Neural cell (in vitro differentiated cells): ENCODE measurements around the gene STEAP2. TPM values are rescaled to one million over a fixed set of nuclear protein-coding genes. Genes with fewer than 3 reads are reported as not detected.

ENCODE experiments used
- H2AFZ ChIP-seq: fragments of 200-600, 300-800 bp; sonication (generic), shearing (Covaris generic); 2 replicates; pipeline ENCODE4 v1.6.0; 2014; ENCODE audit warnings: low read depth, mild to moderate bottlenecking, antibody characterized with exemption, low read length, moderate library complexity
- H3F3A ChIP-seq: fragments of 200-600 bp; shearing (Covaris generic); 2 replicates; pipeline ENCODE4 v1.6.1; 2016; ENCODE audit warnings: mild to moderate bottlenecking, moderate library complexity, mixed read lengths, antibody characterized with exemption, low read length; ENCODE audit not compliant: insufficient read depth, poor library complexity, severe bottlenecking
- H3K27ac ChIP-seq: fragments of 200-600, 300-800 bp; sonication (generic), shearing (Covaris generic); 2 replicates; pipeline ENCODE4 v1.5.1; 2014; ENCODE audit warnings: mild to moderate bottlenecking, low read length, moderate library complexity
- H3K27me3 ChIP-seq: fragments of 300-800, 200-600 bp; sonication (generic), shearing (Covaris generic); 2 replicates; pipeline ENCODE4 v1.6.0; 2014; ENCODE audit warnings: mild to moderate bottlenecking, low read depth, low read length, moderate library complexity; ENCODE audit not compliant: insufficient read depth
- H3K36me3 ChIP-seq: fragments of 300-800, 200-600 bp; sonication (generic), shearing (Covaris generic); 2 replicates; pipeline ENCODE4 v1.5.1; 2014; ENCODE audit warnings: mild to moderate bottlenecking, antibody characterized with exemption, low read length, moderate library complexity; ENCODE audit not compliant: insufficient read depth
- H3K4me2 ChIP-seq: fragments of 300-800, 200-600 bp; sonication (generic), shearing (Covaris generic); 2 replicates; pipeline ENCODE4 v1.6.0; 2014; ENCODE audit warnings: mild to moderate bottlenecking, low read length
- H3K4me3 ChIP-seq: fragments of 300-800, 200-600 bp; sonication (generic), shearing (Covaris generic); 2 replicates; pipeline ENCODE4 v1.5.1; 2014; ENCODE audit warnings: mild to moderate bottlenecking, low read length, moderate library complexity
- H3K79me2 ChIP-seq: fragments of 200-600 bp; shearing (Covaris generic); replicated peaks from 2 replicates; pipeline ENCODE4 v1.6.0; 2014; ENCODE audit warnings: mild to moderate bottlenecking, low read length, moderate library complexity; ENCODE audit not compliant: insufficient read depth
- H3K9ac ChIP-seq: fragments of 300-800, 200-600 bp; sonication (generic), shearing (Covaris generic); 2 replicates; pipeline ENCODE4 v1.6.1; 2016; ENCODE audit warnings: mild to moderate bottlenecking, low read length, mixed read lengths
- H3K9me2 ChIP-seq: fragments of 200-600 bp; shearing (Covaris generic); 2 replicates; pipeline ENCODE4 v1.6.1; 2016; ENCODE audit warnings: mild to moderate bottlenecking, low read length, mixed read lengths; ENCODE audit not compliant: insufficient read depth
- H3K9me3 ChIP-seq: fragments of 200-600, 300-800 bp; sonication (generic), shearing (Covaris generic); 2 replicates; pipeline ENCODE4 v1.6.1; 2016; ENCODE audit warnings: mild to moderate bottlenecking, mixed run types, low read length, moderate library complexity, mixed read lengths
- H4K20me1 ChIP-seq: fragments of 200-600 bp; shearing (Covaris generic); 2 replicates; pipeline ENCODE4 v1.6.1; 2016; ENCODE audit warnings: mild to moderate bottlenecking, mixed run types; ENCODE audit not compliant: insufficient read depth
- EP300 ChIP-seq: fragments of 450-650 bp; conservative IDR thresholded peaks from 2 replicates; pipeline ENCODE4 v1.6.1; 2014; ENCODE audit warnings: antibody characterized with exemption, mild to moderate bottlenecking, moderate library complexity; ENCODE audit not compliant: poor library complexity, severe bottlenecking
- EZH2 ChIP-seq: fragments of 200-600, 300-800 bp; shearing (Covaris generic), sonication (generic); IDR thresholded peaks from 2 replicates; pipeline ENCODE4 v1.6.1; 2014; ENCODE audit warnings: antibody characterized with exemption, low read length, borderline replicate concordance, mild to moderate bottlenecking; ENCODE audit not compliant: insufficient read depth, poor library complexity, severe bottlenecking
- MXI1 ChIP-seq: fragments of 450-650 bp; conservative IDR thresholded peaks from 2 replicates; pipeline ENCODE4 v1.6.1; 2014; ENCODE audit warnings: antibody characterized with exemption, mild to moderate bottlenecking; ENCODE audit not compliant: poor library complexity, severe bottlenecking
- POLR2AphosphoS5 ChIP-seq: IDR thresholded peaks from 2 replicates; pipeline ENCODE4 v1.6.1; 2012
- RAD21 ChIP-seq: fragments of 450-650 bp; conservative IDR thresholded peaks from 2 replicates; pipeline ENCODE4 v1.6.1; 2014; ENCODE audit warnings: antibody characterized with exemption, mild to moderate bottlenecking, moderate library complexity
- SMC3 ChIP-seq: fragments of 450-650 bp; conservative IDR thresholded peaks from 2 replicates; pipeline ENCODE4 v1.6.1; 2014; ENCODE audit warnings: antibody characterized with exemption, mild to moderate bottlenecking, moderate library complexity; ENCODE audit not compliant: poor library complexity
- TAF1 ChIP-seq: IDR thresholded peaks from 2 replicates; pipeline ENCODE4 v1.6.1; 2012; ENCODE audit warnings: low read depth
- polyA plus RNA-seq: library from polyadenylated mRNA; depleted of rRNA; stranded (reverse); fragments of >200 nt; gene quantifications from 2 replicates; pipeline ENCODE4 v1.2.3, GENCODE V29; 2014
- TF ChIP-seq, protein P1 (sequence below): fragments of 450-650 bp; IDR thresholded peaks from 2 replicates; pipeline ENCODE4 v1.5.1; 2014; ENCODE audit warnings: antibody characterized with exemption, mild to moderate bottlenecking, moderate library complexity; ENCODE audit not compliant: poor library complexity, severe bottlenecking
- TF ChIP-seq, protein P2 (sequence below): IDR thresholded peaks from 2 replicates; pipeline ENCODE4 v1.6.1; 2012; ENCODE audit warnings: borderline replicate concordance

STEAP2 gene
- polyA plus RNA-seq, 1 donor from 2014 or later: 5.9 TPM

- TF ChIP-seq RAD21: no peak
- no peak for TF ChIP-seq EP300
- TF ChIP-seq, protein P1, sequence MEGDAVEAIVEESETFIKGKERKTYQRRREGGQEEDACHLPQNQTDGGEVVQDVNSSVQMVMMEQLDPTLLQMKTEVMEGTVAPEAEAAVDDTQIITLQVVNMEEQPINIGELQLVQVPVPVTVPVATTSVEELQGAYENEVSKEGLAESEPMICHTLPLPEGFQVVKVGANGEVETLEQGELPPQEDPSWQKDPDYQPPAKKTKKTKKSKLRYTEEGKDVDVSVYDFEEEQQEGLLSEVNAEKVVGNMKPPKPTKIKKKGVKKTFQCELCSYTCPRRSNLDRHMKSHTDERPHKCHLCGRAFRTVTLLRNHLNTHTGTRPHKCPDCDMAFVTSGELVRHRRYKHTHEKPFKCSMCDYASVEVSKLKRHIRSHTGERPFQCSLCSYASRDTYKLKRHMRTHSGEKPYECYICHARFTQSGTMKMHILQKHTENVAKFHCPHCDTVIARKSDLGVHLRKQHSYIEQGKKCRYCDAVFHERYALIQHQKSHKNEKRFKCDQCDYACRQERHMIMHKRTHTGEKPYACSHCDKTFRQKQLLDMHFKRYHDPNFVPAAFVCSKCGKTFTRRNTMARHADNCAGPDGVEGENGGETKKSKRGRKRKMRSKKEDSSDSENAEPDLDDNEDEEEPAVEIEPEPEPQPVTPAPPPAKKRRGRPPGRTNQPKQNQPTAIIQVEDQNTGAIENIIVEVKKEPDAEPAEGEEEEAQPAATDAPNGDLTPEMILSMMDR: no peak
- TF ChIP-seq POLR2AphosphoS5: no peak
- no peak for TF ChIP-seq SMC3
- TF ChIP-seq TAF1: no peak
- TF ChIP-seq, protein P2, sequence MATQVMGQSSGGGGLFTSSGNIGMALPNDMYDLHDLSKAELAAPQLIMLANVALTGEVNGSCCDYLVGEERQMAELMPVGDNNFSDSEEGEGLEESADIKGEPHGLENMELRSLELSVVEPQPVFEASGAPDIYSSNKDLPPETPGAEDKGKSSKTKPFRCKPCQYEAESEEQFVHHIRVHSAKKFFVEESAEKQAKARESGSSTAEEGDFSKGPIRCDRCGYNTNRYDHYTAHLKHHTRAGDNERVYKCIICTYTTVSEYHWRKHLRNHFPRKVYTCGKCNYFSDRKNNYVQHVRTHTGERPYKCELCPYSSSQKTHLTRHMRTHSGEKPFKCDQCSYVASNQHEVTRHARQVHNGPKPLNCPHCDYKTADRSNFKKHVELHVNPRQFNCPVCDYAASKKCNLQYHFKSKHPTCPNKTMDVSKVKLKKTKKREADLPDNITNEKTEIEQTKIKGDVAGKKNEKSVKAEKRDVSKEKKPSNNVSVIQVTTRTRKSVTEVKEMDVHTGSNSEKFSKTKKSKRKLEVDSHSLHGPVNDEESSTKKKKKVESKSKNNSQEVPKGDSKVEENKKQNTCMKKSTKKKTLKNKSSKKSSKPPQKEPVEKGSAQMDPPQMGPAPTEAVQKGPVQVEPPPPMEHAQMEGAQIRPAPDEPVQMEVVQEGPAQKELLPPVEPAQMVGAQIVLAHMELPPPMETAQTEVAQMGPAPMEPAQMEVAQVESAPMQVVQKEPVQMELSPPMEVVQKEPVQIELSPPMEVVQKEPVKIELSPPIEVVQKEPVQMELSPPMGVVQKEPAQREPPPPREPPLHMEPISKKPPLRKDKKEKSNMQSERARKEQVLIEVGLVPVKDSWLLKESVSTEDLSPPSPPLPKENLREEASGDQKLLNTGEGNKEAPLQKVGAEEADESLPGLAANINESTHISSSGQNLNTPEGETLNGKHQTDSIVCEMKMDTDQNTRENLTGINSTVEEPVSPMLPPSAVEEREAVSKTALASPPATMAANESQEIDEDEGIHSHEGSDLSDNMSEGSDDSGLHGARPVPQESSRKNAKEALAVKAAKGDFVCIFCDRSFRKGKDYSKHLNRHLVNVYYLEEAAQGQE: no peak
- Histone ChIP-seq H3K4me3 (no peak overlapping the region), H3K9ac (no peak overlapping the region), H3K4me2 (no peak overlapping the region), H2AFZ (no peak overlapping the region), H3K79me2 (no peaks in the 10 kb centered on the region), H3F3A (no peaks in the 10 kb centered on the region), H3K9me2 (no peaks in the 10 kb centered on the region), H3K27ac (no peak overlapping the region), H4K20me1 (no peaks in the 10 kb centered on the region), H3K9me3 (no peaks in the 10 kb centered on the region), H3K27me3 (peaks cover 6% of the 10 kb centered on the region), H3K36me3 (no peaks in the 10 kb centered on the region)
These were observed 37.2 kb downstream of the STEAP2 start for GRCh38 chr7:90248706-90249105.

GRCh38 chr7:90250601-90251303, 39.2 kb downstream of the STEAP2 start:
- TF ChIP-seq, protein P2: no peak
- TF ChIP-seq EP300 (no peak), RAD21 (no peak), MXI1 (no peak), EZH2 (no peak), TAF1 (no peak), SMC3 (no peak), POLR2AphosphoS5 (no peak)
- TF ChIP-seq, protein P1: no peak
- H3K9me3 ChIP-seq: no peaks in the 10 kb centered on the region
- no peaks in the 10 kb centered on the region for H4K20me1 ChIP-seq
- no peaks in the 10 kb centered on the region for H3F3A ChIP-seq
- no peak overlapping the region for H3K9ac ChIP-seq
- peaks cover 6% of the 10 kb centered on the region for H3K27me3 ChIP-seq
- H3K4me3 ChIP-seq: no peak overlapping the region
- H3K4me2 ChIP-seq: no peak overlapping the region
- H2AFZ ChIP-seq: no peak overlapping the region
- no peaks in the 10 kb centered on the region for H3K36me3 ChIP-seq
- H3K9me2 ChIP-seq: no peaks in the 10 kb centered on the region
- no peak overlapping the region for H3K27ac ChIP-seq
- no peaks in the 10 kb centered on the region for H3K79me2 ChIP-seq
